DMS79 (cell line): ENCODE data around the gene HYAL2.

Experiments
- DNase-seq: peaks from one replicate; lab custom pipeline; 2025; lab: John Stamatoyannopoulos, UW

Gene HYAL2

GRCh38 chr3:50303013-50303815 lies 19.3 kb downstream of the HYAL2 start, which contains the start of gene HYAL1:
Gene HYAL1, minus strand, starts transcription at chr3:50303574. Its CDS starts 618 bp downstream, at chr3:50302956.
- DNase-seq: no peak

DNA sequence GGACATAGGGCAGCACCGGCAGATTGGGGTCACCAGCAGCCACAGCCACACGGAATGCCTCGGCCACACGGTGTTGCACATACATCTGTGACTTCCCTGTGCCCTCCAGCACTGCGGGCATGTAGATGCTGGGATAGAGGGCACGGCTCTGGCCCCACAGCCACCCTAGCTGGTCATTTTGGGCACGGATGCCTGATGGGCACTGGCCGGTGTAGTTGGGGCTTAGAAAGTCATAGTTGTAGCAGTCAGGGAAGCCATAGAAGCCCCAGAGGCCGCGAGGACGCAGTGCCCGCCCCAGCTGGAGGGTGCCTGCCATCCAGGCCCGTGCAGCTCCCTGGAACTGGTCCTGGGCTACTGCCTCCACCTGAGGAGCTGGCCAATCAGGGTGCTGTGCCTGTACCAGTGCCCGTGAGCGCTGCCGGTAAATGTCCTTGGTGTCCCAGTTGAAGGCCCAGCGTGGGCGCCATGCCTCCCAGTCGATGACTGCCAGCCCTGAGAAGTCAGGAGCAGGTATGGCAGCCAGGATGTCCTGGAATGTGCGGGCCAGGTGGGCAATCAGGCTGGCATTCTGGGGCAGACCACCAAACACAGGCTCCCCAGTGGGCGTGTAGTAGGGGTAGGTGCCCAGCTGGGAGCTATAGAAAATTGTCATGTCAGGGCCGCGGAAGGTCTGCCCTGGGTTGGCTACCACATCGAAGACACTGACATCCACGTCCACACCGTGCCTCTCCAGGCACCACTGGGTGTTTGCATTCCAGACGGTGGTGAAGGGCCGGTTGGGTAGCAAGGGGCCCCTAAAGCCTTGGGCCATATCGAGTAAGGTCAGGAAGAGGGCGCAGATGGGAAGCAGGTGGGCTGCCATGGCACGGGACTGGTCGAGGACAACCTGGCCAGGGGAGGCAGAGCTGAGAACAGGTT lies 20.2 kb downstream of the HYAL2 start:
- DNase-seq: no peak

DNA sequence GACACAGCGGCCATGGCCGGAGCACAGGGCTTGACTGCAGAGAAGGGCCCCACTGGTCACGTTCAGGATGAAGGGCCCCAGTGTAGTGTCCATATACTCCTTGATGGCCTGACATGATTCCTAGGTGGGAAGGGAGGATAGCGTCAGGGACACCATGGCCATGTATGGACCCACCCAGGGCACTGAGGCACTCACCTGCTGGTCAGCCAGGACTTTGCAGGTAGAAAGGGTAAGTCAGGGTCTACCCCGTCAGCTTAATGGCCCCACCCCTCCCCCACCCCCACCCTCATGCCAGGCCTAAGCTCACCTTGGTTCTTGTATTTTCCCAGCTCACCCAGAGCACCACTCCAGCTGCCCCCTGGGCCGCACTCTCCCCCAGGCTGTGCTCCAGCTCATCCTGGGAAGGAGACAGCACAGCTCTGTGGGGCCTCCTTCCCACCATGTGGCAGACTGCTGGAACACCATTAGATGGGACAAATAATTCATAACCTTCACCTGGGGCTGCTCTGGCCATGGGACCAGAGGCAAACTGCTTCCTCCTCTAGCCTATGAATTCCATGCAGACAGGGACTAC lies 21.8 kb downstream of the HYAL2 start:
- DNase-seq: no peak

- DNase-seq: no peak
Measured at GRCh38 chr3:50299929-50300680, 22.4 kb downstream of the HYAL2 start.

GRCh38 chr3:50299638-50299928 lies 23.0 kb downstream of the HYAL2 start:
- DNase-seq: no peak

- DNase-seq: peak; percentile 83
Measured at GRCh38 chr3:50298836-50299637, 23.5 kb downstream of the HYAL2 start, which contains the start of the genes HYAL3 and NAA80. Gene HYAL3, minus strand, starts transcription at chr3:50299405. Its CDS starts 3,803 bp downstream, at chr3:50295602. Gene NAA80, minus strand, starts transcription at chr3:50299405. Its CDS starts 1,942 bp downstream, at chr3:50297463.

DNA sequence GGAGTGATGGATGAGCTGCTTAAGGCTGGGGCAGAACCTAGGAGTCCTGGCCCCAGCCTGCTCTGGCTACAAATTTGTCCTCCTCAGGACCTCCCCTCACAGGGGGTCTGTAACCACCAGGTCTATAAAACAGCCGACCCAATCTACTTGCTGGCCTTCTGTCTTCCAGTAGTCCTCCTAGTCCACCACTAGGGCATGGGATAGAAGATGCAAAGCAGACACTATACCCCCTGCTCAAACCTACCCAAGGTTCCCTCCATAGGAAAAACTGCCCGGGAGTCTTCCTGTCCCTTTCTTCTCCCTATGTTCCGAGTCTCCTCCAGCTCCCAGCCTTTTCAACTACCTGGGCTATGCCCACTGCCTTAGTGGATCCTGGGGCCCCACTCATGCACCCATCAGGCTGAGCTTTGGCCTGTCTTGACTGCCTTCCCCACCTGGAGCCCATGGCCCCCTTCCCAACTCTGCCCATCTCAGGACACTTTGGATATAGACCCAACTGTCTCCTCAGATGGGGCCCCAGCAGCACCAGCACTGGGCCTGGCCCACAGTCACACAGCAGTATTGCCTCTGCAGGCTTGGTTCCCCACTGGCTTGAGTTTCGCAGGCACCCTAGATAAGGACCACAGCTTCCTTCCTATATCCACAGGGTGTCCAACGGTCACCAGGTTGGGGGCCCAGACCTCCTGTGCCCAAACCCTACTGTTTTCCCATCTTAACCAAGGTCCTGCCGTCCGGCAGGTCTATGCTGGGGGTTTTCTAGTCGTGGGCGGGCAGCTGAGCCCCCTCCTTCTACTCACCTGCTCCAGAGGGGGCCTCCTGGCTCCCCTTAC lies 24.4 kb downstream of the HYAL2 start:
- DNase-seq: no peak

DNA sequence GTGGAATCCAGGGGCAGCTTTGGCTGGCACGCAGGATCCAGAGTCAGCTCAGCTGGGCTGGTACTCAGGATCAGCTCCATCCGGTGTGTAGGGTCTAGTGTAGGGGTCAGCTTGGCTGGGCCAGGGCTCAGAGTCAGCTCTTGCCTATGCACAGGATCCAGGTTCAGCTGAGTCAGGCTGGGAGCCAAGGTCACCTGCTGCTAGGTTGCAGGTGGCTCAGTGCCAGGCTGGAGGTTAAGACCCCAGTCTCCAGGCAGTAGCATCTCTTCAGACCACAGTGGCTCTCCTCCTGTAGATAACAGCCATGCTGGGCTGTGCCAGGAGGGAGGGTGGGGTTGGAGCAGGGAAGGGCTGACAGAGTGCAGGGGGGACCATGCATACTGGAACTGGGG lies 25.2 kb downstream of the HYAL2 start:
- DNase-seq: no peak

GRCh38 chr3:50296721-50297383 lies 25.7 kb downstream of the HYAL2 start:
- DNase-seq: no peak

- no peak for DNase-seq
Measured at GRCh38 chr3:50295553-50296431, 26.8 kb downstream of the HYAL2 start.

DNA sequence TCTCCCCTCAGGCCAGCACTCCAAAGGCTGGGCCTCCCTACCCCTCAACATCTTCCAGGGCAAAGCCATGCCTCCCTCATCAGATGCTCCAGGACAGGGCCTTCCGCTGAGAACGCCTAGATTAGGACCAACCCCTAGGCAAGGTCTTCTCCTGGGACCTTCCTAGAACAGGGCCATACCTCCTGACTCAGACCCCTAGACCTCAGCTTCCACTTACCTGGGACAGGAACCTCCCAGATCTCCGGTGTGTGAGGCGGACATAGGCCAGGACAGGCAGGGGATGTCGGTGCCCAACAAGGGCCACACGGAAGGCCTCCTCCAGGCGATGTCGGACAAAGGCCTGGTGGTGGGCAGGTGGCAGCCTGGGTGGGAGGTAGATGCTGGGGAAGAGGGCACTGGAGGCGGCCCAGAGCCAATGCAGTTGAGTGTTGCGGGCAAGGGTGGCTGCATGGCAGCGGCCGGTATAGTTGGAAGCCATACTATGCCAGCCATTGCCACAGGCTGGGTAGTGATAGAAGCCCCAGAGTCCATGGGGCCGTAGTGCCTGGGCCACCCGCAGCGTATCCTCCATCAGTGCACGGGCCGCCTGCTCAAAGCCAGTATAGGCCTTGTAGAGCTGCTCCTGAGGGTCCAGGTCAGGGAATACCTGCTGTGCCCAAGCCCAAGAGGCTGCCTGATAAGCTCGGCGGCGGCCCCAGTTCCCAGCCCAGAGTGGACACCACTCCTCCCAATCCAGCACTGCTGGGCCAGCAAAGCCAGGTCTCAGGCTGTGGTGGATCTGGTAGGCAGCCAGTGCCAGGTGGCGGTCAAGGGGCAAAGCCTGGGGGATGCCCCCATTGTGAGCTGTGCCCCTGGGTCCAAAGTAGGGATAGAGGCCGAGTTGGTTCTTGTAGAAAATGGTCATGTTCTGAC lies 27.8 kb downstream of the HYAL2 start:
- no peak for DNase-seq

DNA sequence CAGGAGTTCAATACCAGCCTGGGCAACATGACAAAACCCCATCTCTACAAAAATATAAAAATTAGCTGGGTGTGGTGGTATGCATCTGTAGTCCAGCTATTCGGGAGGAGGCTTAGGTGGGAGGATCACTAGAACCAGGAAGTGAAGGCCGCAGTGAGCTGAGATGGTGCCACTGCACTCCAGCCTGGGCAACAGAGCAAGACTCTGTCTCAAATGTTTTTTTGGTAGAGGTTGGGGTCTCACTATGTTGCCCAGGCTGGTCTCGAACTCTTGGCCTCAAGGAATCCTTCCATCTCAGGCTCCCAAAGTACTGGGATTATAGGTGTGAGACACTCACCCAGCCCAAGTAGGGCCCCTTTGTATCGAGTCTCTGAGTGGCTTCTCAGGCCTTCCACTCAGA lies 28.5 kb downstream of the HYAL2 start:
- DNase-seq: no peak

GRCh38 chr3:50293079-50293801 lies 29.3 kb downstream of the HYAL2 start:
- DNase-seq: no peak

GRCh38 chr3:50292159-50293078 lies 30.1 kb downstream of the HYAL2 start, which contains the start of gene IFRD2:
Gene IFRD2, minus strand, starts transcription at chr3:50292429. Its CDS starts 155 bp downstream, at chr3:50292274.
- DNase-seq: peak; percentile 87

GRCh38 chr3:50290161-50290641 lies 32.3 kb downstream of the HYAL2 start:
- no peak for DNase-seq
